Effector memory CD8-positive, alpha-beta T cell (primary cell): ENCODE data around the gene TMEM53.

Experiments used
- ATAC-seq: fragments of 150-1000 bp; cut with Tn5 transposase; replicated peaks from 2 replicates; pipeline ENCODE4 v1.10.0; 2021; ENCODE audit warnings: mild to moderate bottlenecking, moderate library complexity
- DNase-seq, 3 experiments: peaks; one replicate each; pipeline ENCODE4 v3.0.0; 2021
- H3K27ac Mint-ChIP-seq, 2 donors: one replicate each; pipeline ENCODE4 v1.8.0; 2022; ENCODE audit warnings: mild to moderate bottlenecking in 2 of 2, mixed read lengths in 2 of 2, moderate library complexity in 2 of 2
- H3K27me3 Mint-ChIP-seq, 2 donors: one replicate each; pipeline ENCODE4 v1.8.0; 2022; ENCODE audit warnings: mixed read lengths in 2 of 2
- H3K36me3 Mint-ChIP-seq: one replicate; pipeline ENCODE4 v1.8.0; 2022; ENCODE audit warnings: mild to moderate bottlenecking, moderate library complexity, mixed read lengths; ENCODE audit not compliant: insufficient read depth
- H3K4me1 Mint-ChIP-seq, 2 donors: one replicate each; pipeline ENCODE4 v1.8.0; 2022; ENCODE audit warnings: low read depth in 2 of 2, mixed read lengths in 2 of 2
- H3K4me3 Mint-ChIP-seq, 2 donors: one replicate each; pipeline ENCODE4 v1.8.0; 2022; ENCODE audit warnings: mild to moderate bottlenecking in 2 of 2, mixed read lengths in 2 of 2, moderate library complexity in 2 of 2
- H3K9me3 Mint-ChIP-seq, 2 donors: one replicate each; pipeline ENCODE4 v1.8.0; 2022; ENCODE audit warnings: mixed read lengths in 2 of 2

TMEM53 gene

DNA sequence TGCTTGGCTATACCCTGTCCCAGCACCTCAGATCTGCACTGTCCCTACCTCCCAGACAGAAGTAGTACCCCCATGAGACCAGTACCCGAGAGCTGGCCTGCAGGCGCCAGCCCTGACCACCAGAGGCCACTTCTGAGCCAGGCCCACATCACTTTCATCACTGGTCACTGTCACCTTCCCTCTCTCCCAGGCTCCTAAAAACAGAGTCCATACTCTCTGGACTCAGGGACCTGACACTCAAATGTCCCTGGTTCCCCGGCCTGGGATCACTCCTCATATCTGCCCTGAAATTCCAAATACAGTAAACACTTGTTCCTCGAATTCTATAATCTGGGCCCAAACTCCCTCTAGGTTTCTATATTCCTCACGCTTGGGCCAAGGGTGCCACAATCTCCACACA lies 18.7 kb downstream of the TMEM53 start:
- Mint-ChIP-seq H3K27me3 (no peaks in the 10 kb centered on the region), H3K4me1 (peaks cover 0 to 5% of the 10 kb centered on the region in 2 donors), H3K27ac (no peak overlapping the region), H3K36me3 (peaks cover 6% of the 10 kb centered on the region), H3K9me3 (no peaks in the 10 kb centered on the region), H3K4me3 (no peak overlapping the region)
- no peak for ATAC-seq
- no peak for DNase-seq

DNA sequence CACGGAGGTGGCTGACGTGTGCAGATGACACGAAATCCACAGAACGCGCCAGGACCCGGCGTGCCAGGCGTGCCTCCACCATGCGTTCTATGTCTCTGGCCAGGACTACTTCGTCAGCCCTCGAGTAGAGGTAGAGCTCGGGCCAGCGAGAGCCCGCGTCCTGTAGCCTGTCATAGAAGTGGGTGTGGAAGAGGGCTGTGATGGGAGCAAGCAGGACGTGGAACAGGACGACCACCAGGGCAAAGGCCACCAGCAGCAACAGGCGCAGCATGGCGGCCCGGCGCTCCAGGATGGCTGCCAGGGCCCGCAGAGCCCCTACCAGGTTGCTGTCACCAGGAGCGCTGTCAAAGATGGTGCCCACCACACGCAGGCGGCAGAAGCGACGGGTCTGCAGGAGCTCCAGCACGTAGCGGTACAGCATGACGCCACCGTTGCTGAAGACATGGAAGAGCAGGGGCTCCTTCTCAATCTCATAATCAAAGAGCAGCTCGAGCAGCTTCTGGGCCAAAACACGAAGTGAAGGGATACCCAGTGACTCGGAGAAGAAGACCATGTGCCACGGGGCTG lies 19.6 kb downstream of the TMEM53 start:
- H3K9me3 Mint-ChIP-seq: no peaks in the 10 kb centered on the region
- H3K27me3 Mint-ChIP-seq: no peaks in the 10 kb centered on the region
- H3K27ac Mint-ChIP-seq: peak overlapping the region in 1 of 2 donors; percentile 59
- peaks cover 0 to 5% of the 10 kb centered on the region in 2 donors for H3K4me1 Mint-ChIP-seq
- H3K36me3 Mint-ChIP-seq: peaks cover 6% of the 10 kb centered on the region
- no peak for ATAC-seq
- DNase-seq: no peak
- no peak overlapping the region for H3K4me3 Mint-ChIP-seq

DNA sequence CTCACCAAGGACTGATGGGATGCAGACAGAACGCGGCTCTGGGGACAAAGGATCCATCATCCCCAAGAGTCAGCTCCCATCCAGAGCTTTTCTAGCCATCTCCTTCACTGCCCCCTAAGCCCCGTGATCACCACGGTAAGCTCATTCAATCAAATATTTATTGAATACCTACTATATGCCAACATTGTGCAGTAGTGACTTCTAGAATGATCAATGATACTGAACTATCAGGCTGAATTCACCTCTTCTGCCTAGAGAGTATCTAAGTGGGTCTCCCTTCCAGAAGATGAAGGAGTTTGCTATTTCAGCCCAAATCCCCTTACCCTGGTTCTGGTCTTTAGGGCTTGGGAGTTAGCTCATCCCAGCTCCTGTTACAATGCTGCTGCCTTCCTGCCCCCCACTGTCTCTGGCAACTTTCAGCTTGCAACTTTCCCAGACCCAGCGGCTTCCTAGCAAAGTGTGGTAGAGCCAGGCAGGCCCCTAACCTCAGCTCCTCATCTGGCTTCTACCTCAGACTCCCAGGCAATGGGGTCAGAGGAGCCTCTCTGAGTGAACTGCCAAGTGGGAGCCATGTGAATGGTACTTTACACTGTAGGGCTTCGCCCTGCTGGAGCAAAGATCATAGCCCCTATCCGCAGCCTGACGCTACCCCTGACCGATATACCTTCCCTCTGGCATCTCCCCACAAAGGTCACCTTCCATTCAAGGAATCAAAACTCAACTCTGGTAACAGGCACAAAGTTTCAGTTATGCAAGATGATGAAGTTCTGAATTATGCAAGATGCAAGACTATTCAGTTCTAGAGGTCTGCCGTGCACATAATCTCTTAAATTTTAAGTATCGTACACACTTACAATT lies 20.9 kb downstream of the TMEM53 start:
- peaks cover 0 to 5% of the 10 kb centered on the region in 2 donors for H3K4me1 Mint-ChIP-seq
- no peaks in the 10 kb centered on the region for H3K27me3 Mint-ChIP-seq
- DNase-seq (no peak), ATAC-seq (no peak)
- peak overlapping the region in 1 of 2 donors; percentile 30 for H3K27ac Mint-ChIP-seq
- no peaks in the 10 kb centered on the region for H3K9me3 Mint-ChIP-seq
- H3K4me3 Mint-ChIP-seq: no peak overlapping the region
- peaks cover 10% of the 10 kb centered on the region for H3K36me3 Mint-ChIP-seq

DNA sequence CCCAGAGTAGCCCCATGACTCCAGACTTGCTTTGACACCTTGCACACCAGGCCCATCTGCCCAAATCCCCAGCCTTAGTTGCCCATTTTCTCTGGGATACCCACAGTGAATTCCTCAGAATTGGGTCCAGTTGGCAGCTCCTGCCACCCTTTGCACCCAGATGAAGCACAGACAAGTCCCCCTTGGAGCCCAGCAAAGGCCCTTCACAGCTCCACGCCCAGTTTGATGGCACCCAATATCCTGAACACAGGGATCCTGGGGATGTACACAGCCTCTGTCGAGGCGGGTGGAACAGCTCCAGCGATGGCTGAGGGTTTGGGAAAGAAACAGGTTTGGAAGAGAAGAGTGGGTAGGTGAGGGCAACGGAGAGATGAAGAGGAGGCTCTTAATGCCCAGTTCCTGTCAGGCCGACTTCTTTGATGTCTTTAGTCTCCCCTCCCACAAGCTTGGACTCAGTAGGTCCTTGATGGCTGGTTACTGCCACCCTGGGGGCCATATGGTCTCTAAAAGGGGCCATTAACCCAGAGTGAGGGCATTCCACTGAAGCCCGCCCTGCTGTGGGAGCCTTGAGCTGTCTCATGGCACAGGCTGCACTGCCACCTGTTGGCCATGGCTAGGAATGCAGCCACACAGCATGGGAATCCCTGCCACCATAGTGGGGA lies 21.7 kb downstream of the TMEM53 start:
- Mint-ChIP-seq H3K9me3 (no peaks in the 10 kb centered on the region), H3K4me1 (peaks cover 0 to 5% of the 10 kb centered on the region in 2 donors), H3K4me3 (no peak overlapping the region), H3K36me3 (peaks cover 14% of the 10 kb centered on the region), H3K27me3 (no peaks in the 10 kb centered on the region), H3K27ac (peak overlapping the region in 1 of 2 donors; percentile 77)
- DNase-seq: peak; percentile 69 to 81 (median 75)
- ATAC-seq: peak; percentile 96

DNA sequence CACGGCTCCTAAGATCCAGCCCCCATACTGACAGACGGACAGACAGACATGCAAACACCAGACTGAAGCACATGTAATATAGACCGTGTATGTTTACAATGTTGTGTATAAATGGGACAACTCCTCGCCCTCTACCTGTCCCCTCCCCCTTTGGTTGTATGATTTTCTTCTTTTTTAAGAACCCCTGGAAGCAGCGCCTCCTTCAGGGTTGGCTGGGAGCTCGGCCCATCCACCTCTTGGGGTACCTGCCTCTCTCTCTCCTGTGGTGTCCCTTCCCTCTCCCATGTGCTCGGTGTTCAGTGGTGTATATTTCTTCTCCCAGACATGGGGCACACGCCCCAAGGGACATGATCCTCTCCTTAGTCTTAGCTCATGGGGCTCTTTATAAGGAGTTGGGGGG lies 23.2 kb downstream of the TMEM53 start:
- ATAC-seq (no peak), DNase-seq (no peak)
- Mint-ChIP-seq H3K4me1 (peaks cover 0 to 9% of the 10 kb centered on the region in 2 donors), H3K4me3 (no peak overlapping the region), H3K27ac (peak overlapping the region in 1 of 2 donors; percentile 77), H3K9me3 (no peaks in the 10 kb centered on the region), H3K36me3 (peaks cover 19% of the 10 kb centered on the region), H3K27me3 (no peaks in the 10 kb centered on the region)

DNA sequence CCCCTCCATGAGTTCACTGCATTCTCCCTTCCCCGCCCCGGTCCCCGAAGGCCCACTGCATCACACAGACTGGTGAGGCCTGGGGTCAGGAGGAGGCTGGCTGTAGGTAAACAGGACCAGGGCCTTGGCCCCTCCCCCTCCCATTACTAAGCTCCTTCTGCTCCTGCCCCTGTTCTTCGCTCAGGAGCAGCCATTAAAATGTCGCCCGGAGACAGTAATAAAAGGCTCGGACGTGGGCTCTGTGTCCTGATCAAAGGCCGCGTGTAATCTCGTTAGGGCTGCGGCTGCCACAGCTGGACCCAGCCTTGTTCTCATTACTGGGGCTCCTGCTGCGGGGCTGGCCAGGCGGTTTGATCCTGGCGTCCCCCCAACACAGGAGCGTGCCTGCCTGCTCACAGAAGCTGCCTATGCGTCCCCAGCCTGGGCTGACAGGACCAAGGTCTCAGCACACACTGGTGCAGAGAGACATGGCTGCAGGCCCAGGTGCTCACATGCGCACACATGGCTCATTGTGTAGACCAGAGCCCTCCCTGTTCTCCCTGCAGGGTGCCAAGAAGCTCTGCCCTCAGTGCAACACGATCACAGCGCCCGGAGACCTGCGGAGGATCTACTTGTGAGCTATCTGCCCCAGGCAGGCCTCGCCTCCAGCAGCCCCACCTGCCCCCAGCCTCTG lies 24.0 kb downstream of the TMEM53 start:
- H3K9me3 Mint-ChIP-seq: no peaks in the 10 kb centered on the region
- ATAC-seq (no peak), DNase-seq (no peak)
- H3K27me3 Mint-ChIP-seq: no peaks in the 10 kb centered on the region
- H3K27ac Mint-ChIP-seq: no peak overlapping the region
- H3K4me1 Mint-ChIP-seq: peaks cover 0 to 9% of the 10 kb centered on the region in 2 donors
- no peak overlapping the region for H3K4me3 Mint-ChIP-seq
- H3K36me3 Mint-ChIP-seq: peaks cover 24% of the 10 kb centered on the region

DNA sequence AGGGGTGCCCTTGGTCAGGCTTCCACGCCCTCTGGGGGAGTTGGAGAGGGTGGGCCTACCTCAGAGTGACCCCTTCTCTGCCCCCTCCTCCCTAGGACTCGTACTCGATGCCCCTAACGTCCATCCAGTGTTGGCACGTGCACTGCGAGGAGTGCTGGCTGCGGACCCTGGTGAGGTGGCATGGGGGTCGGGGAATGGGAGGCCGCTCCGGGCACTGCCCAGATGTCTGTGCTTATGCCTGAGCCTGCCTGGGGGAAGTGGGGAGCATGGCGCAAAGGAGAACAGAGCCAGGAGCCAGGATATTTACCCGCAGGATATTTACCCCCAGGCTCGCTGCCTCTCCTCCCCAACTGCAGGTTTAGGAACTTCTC lies 24.5 kb downstream of the TMEM53 start:
- Mint-ChIP-seq H3K4me1 (peaks cover 0 to 9% of the 10 kb centered on the region in 2 donors), H3K27me3 (no peaks in the 10 kb centered on the region), H3K27ac (no peak overlapping the region)

DNA sequence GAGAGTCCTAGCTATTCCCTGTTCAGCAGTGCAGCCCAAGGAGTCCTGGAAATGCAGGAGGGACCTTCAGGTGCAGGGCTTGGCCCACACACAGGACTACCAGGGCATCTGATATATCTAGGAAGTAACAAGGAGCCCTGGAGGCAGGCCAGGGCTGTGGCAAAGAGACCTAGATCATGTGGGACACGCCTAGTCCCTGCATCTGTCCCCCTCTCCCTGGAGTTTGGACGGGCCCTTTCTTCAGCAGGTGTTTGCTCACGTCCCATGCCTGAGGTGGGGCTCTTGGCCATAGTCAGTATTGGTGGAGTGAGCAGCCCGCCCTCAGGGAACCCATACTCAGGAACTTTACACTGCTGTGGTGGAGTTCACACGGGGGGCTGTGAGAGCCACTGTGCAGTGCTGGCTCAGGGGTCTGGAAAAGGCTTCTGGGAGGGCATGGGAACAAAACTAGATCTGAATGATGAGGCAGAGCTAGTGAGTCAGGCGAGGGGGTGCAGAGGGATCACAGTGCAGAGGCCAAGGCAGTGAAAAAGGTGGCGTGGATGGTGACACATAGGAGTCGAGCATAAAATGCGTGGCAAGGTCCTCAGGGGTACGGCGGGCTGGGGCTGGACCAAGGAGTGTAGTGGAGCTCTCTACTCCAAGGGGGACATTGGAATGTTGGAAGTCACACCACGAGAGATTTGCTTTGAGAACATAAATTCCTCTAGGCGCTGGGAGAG lies 25.6 kb downstream of the TMEM53 start:
- DNase-seq (no peak), ATAC-seq (no peak)
- no peaks in the 10 kb centered on the region for H3K27me3 Mint-ChIP-seq
- no peak overlapping the region for H3K4me3 Mint-ChIP-seq
- peak overlapping the region in 1 of 2 donors; percentile 89 for H3K27ac Mint-ChIP-seq
- peaks cover 25% of the 10 kb centered on the region for H3K36me3 Mint-ChIP-seq
- peaks cover 3 to 9% of the 10 kb centered on the region in 2 donors for H3K4me1 Mint-ChIP-seq
- no peaks in the 10 kb centered on the region for H3K9me3 Mint-ChIP-seq

More for the DNA sequence above, 24.5 kb downstream of the TMEM53 start:
- no peak overlapping the region for H3K4me3 Mint-ChIP-seq
- no peak for ATAC-seq
- no peak for DNase-seq
- H3K36me3 Mint-ChIP-seq: peaks cover 27% of the 10 kb centered on the region
- H3K9me3 Mint-ChIP-seq: no peaks in the 10 kb centered on the region

DNA sequence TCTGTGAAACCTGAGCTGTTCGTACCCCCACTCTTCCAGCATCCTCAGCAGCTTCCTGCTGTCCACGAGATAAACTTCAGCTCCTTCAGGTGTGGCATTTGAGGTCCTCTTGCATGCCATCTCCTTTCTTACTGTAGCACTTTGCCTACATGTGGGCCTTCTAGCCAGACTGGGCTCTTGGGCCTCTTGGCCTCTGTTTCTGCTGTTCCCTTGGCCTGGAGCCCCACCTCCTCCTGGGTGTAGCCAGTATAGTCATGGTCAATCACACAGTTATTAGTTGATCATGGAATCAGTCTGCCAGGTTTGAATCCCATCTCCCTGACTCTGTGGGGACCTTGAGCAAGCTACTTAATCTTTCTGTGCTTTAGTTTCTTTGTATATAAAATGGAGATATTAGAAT lies 26.4 kb downstream of the TMEM53 start:
- DNase-seq (no peak), ATAC-seq (no peak)
- H3K27ac Mint-ChIP-seq: peak overlapping the region; percentile 79 to 89
- H3K27me3 Mint-ChIP-seq: no peaks in the 10 kb centered on the region
- H3K4me3 Mint-ChIP-seq: no peak overlapping the region
- H3K36me3 Mint-ChIP-seq: peaks cover 25% of the 10 kb centered on the region
- H3K9me3 Mint-ChIP-seq: no peaks in the 10 kb centered on the region
- H3K4me1 Mint-ChIP-seq: peaks cover 9 to 11% of the 10 kb centered on the region in 2 donors

DNA sequence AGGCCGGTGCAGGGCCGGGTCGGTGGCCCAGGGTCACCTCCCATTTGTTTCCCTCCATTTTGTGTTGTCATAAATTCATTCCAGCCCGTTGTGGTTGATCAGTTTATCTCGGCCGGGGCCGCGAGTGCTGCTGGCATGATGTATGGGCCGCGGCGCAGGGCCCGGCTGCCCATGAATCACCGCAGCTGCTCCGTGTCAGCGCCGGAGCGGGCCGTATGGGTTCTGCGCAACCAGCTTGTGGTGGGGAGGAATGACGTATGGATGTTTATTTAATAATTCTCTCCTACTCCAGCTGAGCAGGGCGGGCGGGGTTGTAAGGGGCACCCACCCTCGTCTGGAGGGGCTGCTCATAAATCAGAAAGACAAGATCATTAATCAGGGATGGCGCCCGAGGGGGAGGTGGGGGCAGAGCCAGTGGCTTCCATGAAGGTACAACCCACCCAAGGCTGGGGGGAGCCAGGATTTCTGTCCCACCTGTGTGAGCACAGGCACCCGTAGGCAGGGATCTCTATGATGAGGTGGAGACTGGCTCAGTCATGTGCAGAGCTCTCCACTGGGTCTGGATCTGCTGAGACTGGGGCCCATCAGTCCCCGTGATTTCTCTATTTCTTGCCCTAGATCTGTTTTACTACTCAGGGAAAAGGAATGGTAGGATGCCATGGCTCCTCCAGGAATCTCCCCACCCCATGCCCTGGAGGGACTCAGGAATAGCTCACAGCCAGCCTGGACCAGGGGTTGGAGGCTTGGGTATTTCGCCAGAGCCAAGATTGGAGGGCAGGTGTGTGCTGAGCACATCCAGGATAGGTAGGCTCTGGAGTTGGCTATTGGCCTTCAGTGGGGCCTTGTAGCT lies 27.8 kb downstream of the TMEM53 start:
- Mint-ChIP-seq H3K4me1 (peaks cover 13 to 14% of the 10 kb centered on the region in 2 donors), H3K27me3 (no peaks in the 10 kb centered on the region), H3K4me3 (no peak overlapping the region), H3K36me3 (peaks cover 36% of the 10 kb centered on the region), H3K9me3 (no peaks in the 10 kb centered on the region), H3K27ac (peak overlapping the region in 1 of 2 donors; percentile 79)
- DNase-seq: no peak
- ATAC-seq: no peak

DNA sequence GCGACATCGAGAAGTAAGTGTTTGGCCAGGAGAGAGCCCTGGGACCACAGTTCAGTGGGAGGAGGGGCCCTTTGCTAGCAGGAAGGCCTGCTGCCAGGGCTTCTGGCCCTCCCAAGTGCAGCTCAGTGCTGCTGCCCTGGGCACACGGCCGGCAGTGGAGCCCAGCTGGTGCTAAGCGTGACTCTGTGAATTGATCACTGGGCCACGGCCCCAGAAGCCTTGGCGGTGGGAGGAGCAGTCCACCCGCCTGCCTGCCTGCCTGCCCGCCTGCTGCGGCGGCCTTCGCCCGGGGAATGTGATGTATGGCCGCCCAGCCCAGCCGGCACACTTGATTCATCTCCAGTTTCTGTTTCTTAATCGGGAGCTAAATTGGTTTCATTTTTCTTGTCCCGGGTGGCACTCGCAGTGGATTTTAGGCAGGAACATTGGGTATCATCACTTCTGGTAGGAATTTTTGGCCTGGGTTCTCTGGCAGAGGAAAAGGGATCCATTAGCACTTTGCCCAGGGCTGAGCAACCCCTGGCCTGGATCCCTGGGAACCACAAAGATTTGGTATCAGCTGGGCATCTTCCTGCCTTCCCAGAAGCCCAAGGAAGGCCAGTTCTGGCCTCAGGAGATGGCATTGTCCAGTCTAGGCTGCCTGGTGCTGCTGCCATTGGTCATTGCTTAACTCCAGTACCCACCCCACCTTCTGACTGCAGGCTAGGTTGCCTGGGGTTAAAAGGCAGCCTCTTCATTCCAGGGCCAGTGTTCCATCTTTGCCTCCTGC lies 28.6 kb downstream of the TMEM53 start:
- DNase-seq (no peak), ATAC-seq (no peak)
- peaks cover 13 to 15% of the 10 kb centered on the region in 2 donors for H3K4me1 Mint-ChIP-seq
- H3K9me3 Mint-ChIP-seq: no peaks in the 10 kb centered on the region
- no peaks in the 10 kb centered on the region for H3K27me3 Mint-ChIP-seq
- H3K27ac Mint-ChIP-seq: peak overlapping the region in 1 of 2 donors; percentile 49
- peaks cover 41% of the 10 kb centered on the region for H3K36me3 Mint-ChIP-seq
- H3K4me3 Mint-ChIP-seq: no peak overlapping the region

DNA sequence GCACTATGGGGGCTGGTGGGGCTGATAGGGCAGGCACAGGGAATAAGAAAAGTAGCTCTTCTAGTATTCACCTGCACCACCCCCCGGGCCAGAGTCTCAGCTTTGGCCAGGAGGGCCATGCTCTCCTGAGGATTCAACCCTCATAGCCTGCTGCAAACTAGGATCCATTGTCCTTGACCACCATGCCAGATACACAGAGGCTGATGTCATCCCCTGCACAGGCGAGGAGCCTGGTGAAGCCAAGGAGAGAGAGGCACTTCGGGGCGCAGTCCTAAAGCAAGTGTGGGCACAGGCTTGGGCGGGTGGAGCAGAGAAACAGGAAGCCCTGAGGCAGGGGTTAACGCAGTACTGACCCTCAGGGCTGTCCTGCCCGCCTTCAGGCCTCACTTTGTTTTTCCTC lies 29.5 kb downstream of the TMEM53 start:
- no peak overlapping the region for H3K4me3 Mint-ChIP-seq

More for the DNA sequence above, 29.5 kb downstream of the TMEM53 start:
- H3K36me3 Mint-ChIP-seq: peaks cover 43% of the 10 kb centered on the region
- no peaks in the 10 kb centered on the region for H3K9me3 Mint-ChIP-seq
- DNase-seq (no peak), ATAC-seq (no peak)
- H3K27ac Mint-ChIP-seq: peak overlapping the region in 1 of 2 donors; percentile 49
- H3K27me3 Mint-ChIP-seq: no peaks in the 10 kb centered on the region
- H3K4me1 Mint-ChIP-seq: peaks cover 13 to 17% of the 10 kb centered on the region in 2 donors
